Uterus (tissue), 2 donors: ENCODE measurements around the gene ATP6V0B.

Source experiments
- CTCF ChIP-seq, 4 experiments: fragments of 200-600 bp in 2 of 4; fragments of 450-650 bp in 2 of 4; sonication (generic) in 2 of 4; IDR thresholded peaks; one replicate each; pipeline ENCODE4 v1.5.1; 2016 to 2019; ENCODE audit warnings: antibody characterized with exemption in 4 of 4, mild to moderate bottlenecking in 2 of 4, moderate library complexity in 1 of 4
- POLR2A ChIP-seq, 2 donors: fragments of 450-650 bp; IDR thresholded peaks; one replicate each; pipeline ENCODE4 v1.6.1; 2016; ENCODE audit warnings: antibody characterized with exemption in 2 of 2, mild to moderate bottlenecking in 1 of 2, moderate library complexity in 1 of 2

GRCh38 chr1:44012941-44013609, 38.3 kb downstream of the ATP6V0B start:
- TF ChIP-seq CTCF (IDR thresholded peaks at IDR 0.05) (no peak), POLR2A (IDR thresholded peaks at IDR 0.05) (no peak)
